Activated naive CD4-positive, alpha-beta T cell treated with anti-CD3 and anti-CD28 coated beads, Interleukin-2, amount 50 U/mL, for 24 hours (primary cell): ENCODE measurements around the gene SPEF2.

Source experiments
- H3K27ac Mint-ChIP-seq: one replicate; pipeline ENCODE4 v1.8.0; 2021; ENCODE audit warnings: mild to moderate bottlenecking, mixed read lengths
- H3K27me3 Mint-ChIP-seq: one replicate; pipeline ENCODE4 v1.8.0; 2021; ENCODE audit warnings: mixed read lengths
- H3K36me3 Mint-ChIP-seq: one replicate; pipeline ENCODE4 v1.8.0; 2021; ENCODE audit warnings: mixed read lengths
- H3K4me1 Mint-ChIP-seq: one replicate; pipeline ENCODE4 v1.8.0; 2021; ENCODE audit warnings: mixed read lengths
- H3K4me3 Mint-ChIP-seq: one replicate; pipeline ENCODE4 v1.8.0; 2021; ENCODE audit warnings: mild to moderate bottlenecking, mixed read lengths
- H3K9me3 Mint-ChIP-seq: one replicate; pipeline ENCODE4 v1.8.0; 2021; ENCODE audit warnings: mixed read lengths

SPEF2 gene

DNA sequence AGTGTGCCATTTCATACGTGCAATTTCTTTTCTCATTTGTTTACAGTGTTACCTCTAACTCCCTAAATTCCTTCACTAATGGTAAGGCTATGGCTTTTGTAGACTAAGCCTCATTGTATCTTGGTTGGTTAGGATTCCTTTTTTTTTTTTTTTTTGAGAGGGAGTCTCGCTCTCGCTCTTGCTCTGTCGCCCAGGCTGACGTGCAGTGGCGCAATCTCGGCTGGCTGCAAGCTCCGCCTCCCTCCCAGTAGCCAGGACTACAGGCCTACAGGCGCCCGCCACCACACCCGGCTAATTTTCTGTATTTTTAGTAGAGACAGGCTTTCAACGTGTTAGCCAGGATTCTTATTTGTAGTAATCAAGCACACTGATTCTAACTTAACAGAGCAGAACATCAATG is 57.7 kb downstream of the SPEF2 start:
- Mint-ChIP-seq H3K4me1 (peaks cover 58% of the 10 kb centered on the region), H3K36me3 (peaks cover 4% of the 10 kb centered on the region), H3K27ac (no peak overlapping the region)

DNA sequence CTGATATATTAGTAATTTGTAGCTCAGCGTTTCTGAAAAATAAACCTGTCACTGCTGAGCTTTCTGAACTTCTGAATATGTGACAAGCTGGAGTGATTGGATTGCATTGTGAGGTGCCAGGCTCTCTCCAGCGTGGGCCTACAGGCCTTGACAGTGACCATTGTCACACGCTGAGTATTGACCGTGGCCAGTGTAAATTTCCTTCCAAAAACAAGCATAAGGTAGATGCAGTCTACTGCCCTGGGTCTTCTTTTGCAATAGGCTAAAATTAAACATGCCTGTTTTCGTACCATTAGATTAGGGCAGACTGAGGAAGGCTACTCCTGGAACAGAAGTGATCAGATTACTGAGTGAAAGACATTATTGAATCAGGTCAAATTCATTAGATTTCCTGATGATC is 60.2 kb downstream of the SPEF2 start:
- Mint-ChIP-seq H3K4me3 (no peak overlapping the region), H3K4me1 (peaks cover 35% of the 10 kb centered on the region), H3K27me3 (no peaks in the 10 kb centered on the region), H3K27ac (peak overlapping the region; percentile 12), H3K9me3 (peaks cover 5% of the 10 kb centered on the region), H3K36me3 (peaks cover 4% of the 10 kb centered on the region)

More for the DNA sequence above, 57.7 kb downstream of the SPEF2 start:
- Mint-ChIP-seq H3K27me3 (no peaks in the 10 kb centered on the region), H3K9me3 (no peaks in the 10 kb centered on the region), H3K4me3 (no peak overlapping the region)

DNA sequence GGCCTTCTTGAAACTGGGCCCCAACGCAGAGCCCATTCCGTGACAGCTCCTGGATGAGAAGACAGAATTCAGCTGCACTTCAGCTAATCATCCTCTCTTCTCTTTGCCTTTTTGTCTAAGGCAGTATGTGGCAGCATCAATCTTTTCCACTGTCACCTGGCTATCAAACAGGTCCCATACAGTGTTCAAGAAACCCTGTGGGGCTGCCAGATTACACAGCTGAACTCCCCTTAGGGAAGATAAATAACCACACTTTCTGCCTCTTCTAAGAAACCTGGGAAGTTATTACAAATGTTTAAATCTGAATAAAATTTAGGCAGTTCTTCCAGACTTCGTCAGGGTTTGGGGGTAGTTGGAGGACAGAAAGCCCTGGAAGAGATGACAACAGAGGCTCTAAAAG is 61.0 kb downstream of the SPEF2 start:
- Mint-ChIP-seq H3K4me3 (no peak overlapping the region), H3K9me3 (peaks cover 5% of the 10 kb centered on the region), H3K27ac (no peak overlapping the region), H3K4me1 (peaks cover 27% of the 10 kb centered on the region), H3K36me3 (peaks cover 4% of the 10 kb centered on the region), H3K27me3 (no peaks in the 10 kb centered on the region)

DNA sequence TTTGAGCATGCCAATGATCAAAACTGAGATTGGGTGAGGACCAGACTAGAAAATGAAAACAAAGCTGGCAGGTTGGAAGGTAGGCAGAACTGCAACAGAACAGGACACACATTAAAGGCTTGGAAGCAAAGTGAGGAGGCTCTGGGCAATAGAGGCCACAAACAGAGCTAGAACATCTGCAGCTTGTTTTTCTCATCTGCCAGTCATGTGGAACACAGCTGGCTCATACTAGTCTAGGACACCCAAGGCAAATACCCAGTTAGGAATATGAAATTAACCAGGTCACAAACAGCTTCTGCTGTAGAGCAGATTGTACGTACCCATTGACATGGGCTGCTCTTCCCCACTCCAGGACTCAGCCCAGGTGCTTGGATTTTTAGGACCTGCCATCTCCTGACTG is 61.7 kb downstream of the SPEF2 start:
- no peaks in the 10 kb centered on the region for H3K27me3 Mint-ChIP-seq
- no peak overlapping the region for H3K4me3 Mint-ChIP-seq
- H3K27ac Mint-ChIP-seq: no peak overlapping the region
- H3K36me3 Mint-ChIP-seq: peaks cover 3% of the 10 kb centered on the region
- H3K4me1 Mint-ChIP-seq: peaks cover 21% of the 10 kb centered on the region
- H3K9me3 Mint-ChIP-seq: peaks cover 5% of the 10 kb centered on the region

- H3K4me3 Mint-ChIP-seq: no peak overlapping the region
- no peak overlapping the region for H3K27ac Mint-ChIP-seq
- no peaks in the 10 kb centered on the region for H3K27me3 Mint-ChIP-seq
These were observed 64.2 kb downstream of the SPEF2 start for GRCh38 chr5:35681911-35682310.

GRCh38 chr5:35683466-35683865 is 65.8 kb downstream of the SPEF2 start:
- Mint-ChIP-seq H3K4me3 (no peak overlapping the region), H3K9me3 (peaks cover 5% of the 10 kb centered on the region), H3K27me3 (no peaks in the 10 kb centered on the region), H3K36me3 (no peaks in the 10 kb centered on the region), H3K27ac (no peak overlapping the region), H3K4me1 (peaks cover 17% of the 10 kb centered on the region)

More at GRCh38 chr5:35681911-35682310, 64.2 kb downstream of the SPEF2 start:
- no peaks in the 10 kb centered on the region for H3K36me3 Mint-ChIP-seq
- H3K9me3 Mint-ChIP-seq: peaks cover 5% of the 10 kb centered on the region
- H3K4me1 Mint-ChIP-seq: peaks cover 17% of the 10 kb centered on the region

DNA sequence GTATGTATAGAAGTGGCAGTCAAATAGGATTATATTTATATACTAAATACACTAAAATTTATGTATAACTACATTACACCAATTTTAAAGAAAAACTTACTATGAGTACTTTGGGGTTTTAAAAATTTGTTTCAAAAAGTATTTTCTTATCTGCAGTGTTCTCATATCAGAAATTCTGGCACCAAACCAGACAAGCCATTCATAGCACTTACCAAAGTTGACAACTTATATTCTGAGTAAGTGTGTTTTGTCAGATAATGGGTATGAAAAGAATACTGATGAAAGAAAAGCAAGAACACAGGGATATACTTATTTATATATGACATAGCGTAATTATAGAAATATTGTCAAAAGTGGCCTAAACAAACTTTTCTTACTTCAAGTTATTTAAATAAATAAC is 67.5 kb downstream of the SPEF2 start:
- Mint-ChIP-seq H3K4me1 (peaks cover 3% of the 10 kb centered on the region), H3K36me3 (no peaks in the 10 kb centered on the region), H3K9me3 (peaks cover 5% of the 10 kb centered on the region), H3K4me3 (no peak overlapping the region), H3K27me3 (no peaks in the 10 kb centered on the region), H3K27ac (no peak overlapping the region)

GRCh38 chr5:35687961-35688360 is 70.3 kb downstream of the SPEF2 start:
- Mint-ChIP-seq H3K27me3 (no peaks in the 10 kb centered on the region), H3K27ac (no peak overlapping the region), H3K4me3 (no peak overlapping the region), H3K36me3 (peaks cover 8% of the 10 kb centered on the region), H3K4me1 (no peaks in the 10 kb centered on the region), H3K9me3 (no peaks in the 10 kb centered on the region)

- H3K9me3 Mint-ChIP-seq: no peaks in the 10 kb centered on the region
- H3K36me3 Mint-ChIP-seq: peaks cover 19% of the 10 kb centered on the region
- H3K4me3 Mint-ChIP-seq: no peak overlapping the region
- no peaks in the 10 kb centered on the region for H3K4me1 Mint-ChIP-seq
- H3K27ac Mint-ChIP-seq: no peak overlapping the region
- H3K27me3 Mint-ChIP-seq: no peaks in the 10 kb centered on the region
These were observed 76.8 kb downstream of the SPEF2 start for GRCh38 chr5:35694481-35694880.

DNA sequence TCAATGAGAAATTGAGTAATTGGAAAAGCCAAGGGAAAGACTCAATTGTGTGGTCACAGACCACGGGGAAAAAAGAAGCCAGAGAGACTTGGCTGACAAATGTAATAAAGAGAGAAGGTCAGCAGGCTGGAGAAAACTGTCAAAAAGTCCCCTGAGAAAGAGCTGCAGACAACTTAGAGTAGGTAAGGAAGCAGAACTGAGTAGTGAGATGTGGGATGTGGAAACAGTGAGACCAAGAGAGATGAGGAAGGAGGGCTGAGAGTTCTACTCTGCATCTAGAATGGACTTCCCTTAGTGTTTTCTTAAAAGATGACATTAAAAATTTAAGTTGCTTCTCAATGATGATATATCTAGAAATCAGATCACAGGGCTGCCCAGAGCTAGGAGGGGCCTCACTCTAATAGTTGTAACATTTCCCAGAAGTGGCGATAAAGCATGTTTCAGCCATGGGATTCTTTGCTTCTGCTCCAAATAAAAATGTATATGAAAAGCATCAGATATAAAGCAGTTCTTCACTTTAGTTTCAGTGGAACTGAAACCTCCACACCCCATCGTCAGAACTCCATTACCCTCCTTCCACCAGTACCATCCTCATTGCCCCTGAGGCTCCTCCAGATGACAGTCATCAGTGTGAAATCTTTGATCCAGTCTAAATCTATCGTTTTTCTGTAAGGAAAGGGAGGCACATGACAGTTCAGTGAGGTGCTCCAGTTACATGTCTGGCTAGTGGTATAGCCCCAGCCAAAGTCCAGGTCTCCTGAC is 80.6 kb downstream of the SPEF2 start:
- Mint-ChIP-seq H3K9me3 (no peaks in the 10 kb centered on the region), H3K36me3 (peaks cover 18% of the 10 kb centered on the region), H3K4me1 (no peaks in the 10 kb centered on the region), H3K4me3 (no peak overlapping the region), H3K27ac (peak overlapping the region; percentile 9), H3K27me3 (no peaks in the 10 kb centered on the region)

GRCh38 chr5:35707659-35708058 is 90.0 kb downstream of the SPEF2 start:
- Mint-ChIP-seq H3K27me3 (no peaks in the 10 kb centered on the region), H3K27ac (no peak overlapping the region), H3K36me3 (peaks cover 5% of the 10 kb centered on the region), H3K4me3 (no peak overlapping the region), H3K4me1 (peaks cover 23% of the 10 kb centered on the region), H3K9me3 (no peaks in the 10 kb centered on the region)

- Mint-ChIP-seq H3K4me1 (peaks cover 23% of the 10 kb centered on the region), H3K4me3 (no peak overlapping the region), H3K36me3 (no peaks in the 10 kb centered on the region), H3K27ac (no peak overlapping the region), H3K27me3 (no peaks in the 10 kb centered on the region), H3K9me3 (no peaks in the 10 kb centered on the region)
These were observed 92.0 kb downstream of the SPEF2 start for GRCh38 chr5:35709688-35710087.

- Mint-ChIP-seq H3K27ac (no peak overlapping the region), H3K27me3 (no peaks in the 10 kb centered on the region), H3K4me3 (no peak overlapping the region), H3K36me3 (no peaks in the 10 kb centered on the region), H3K9me3 (no peaks in the 10 kb centered on the region), H3K4me1 (no peaks in the 10 kb centered on the region)
These were observed 100.1 kb downstream of the SPEF2 start for GRCh38 chr5:35717718-35718117.

- Mint-ChIP-seq H3K4me1 (peaks cover 27% of the 10 kb centered on the region), H3K4me3 (peak overlapping the region; percentile 4), H3K36me3 (peaks cover 12% of the 10 kb centered on the region), H3K27ac (peak overlapping the region; percentile 81), H3K9me3 (no peaks in the 10 kb centered on the region), H3K27me3 (no peaks in the 10 kb centered on the region)
These were observed 118.1 kb downstream of the SPEF2 start for GRCh38 chr5:35735718-35736117.

DNA sequence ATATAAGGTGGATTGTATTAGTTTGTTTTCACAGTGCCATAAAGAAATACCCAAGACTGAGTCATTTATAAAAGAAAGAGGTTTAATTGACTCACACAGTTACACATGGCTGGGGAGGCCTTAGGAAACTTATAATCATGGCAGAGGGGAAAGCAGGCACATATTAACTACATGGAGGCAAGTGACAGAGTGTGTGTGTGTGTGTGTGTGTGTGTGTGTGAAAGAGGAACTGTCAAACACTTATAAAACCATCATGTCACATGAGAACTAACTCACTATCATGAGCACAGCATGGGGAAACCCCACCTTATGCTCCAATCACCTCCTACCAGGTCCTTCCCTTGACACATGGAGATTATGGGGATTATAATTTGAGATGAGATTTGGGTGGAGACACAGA is 118.6 kb downstream of the SPEF2 start:
- H3K36me3 Mint-ChIP-seq: peaks cover 14% of the 10 kb centered on the region
- H3K27me3 Mint-ChIP-seq: no peaks in the 10 kb centered on the region
- H3K9me3 Mint-ChIP-seq: no peaks in the 10 kb centered on the region
- H3K4me3 Mint-ChIP-seq: no peak overlapping the region
- peaks cover 31% of the 10 kb centered on the region for H3K4me1 Mint-ChIP-seq
- H3K27ac Mint-ChIP-seq: peak overlapping the region; percentile 92

DNA sequence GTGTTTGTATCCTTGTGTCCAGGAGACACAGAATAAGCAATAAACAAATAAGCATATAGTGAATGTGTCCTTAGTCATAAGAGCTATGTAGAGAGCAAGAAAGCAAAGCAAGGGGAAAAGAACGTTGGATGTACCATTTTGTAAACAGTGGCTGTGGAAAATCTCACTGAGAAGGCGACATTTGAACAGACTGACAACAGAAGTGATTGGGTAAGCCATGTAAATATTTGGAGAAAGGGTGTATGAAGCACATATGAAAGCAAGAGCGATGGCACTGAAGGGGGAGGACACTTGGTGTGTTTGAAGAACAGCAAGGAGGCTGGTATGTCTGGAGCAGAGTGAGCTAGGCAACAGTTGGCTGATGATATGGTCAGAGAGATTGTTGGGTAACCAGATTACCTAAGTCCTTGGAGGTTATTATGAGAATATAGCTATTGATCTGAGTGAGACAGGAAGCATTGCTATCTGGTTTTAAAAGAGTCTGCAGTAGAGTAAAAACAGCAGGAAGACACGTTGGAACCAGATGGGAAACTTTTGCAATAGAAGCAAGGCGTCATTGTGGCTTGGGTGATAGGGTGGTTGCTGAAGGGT is 123.6 kb downstream of the SPEF2 start:
- Mint-ChIP-seq H3K36me3 (peaks cover 21% of the 10 kb centered on the region), H3K27ac (no peak overlapping the region), H3K4me3 (no peak overlapping the region), H3K9me3 (peaks cover 3% of the 10 kb centered on the region), H3K27me3 (no peaks in the 10 kb centered on the region), H3K4me1 (peaks cover 23% of the 10 kb centered on the region)
